ENCODE data around the gene CREB5. TPM values are rescaled to one million over a fixed set of nuclear protein-coding genes. Genes with fewer than 3 reads are reported as not detected.
"Not testable (repeated sequence)": the region's sequence is repeated elsewhere in the genome, so short reads cannot be mapped to it uniquely, and the experiment has no call there.

The CREB5 gene
- total RNA-seq, 3 donors from 2014 or later, result 17.3 to 19.7 (median 18.0) TPM

DNA sequence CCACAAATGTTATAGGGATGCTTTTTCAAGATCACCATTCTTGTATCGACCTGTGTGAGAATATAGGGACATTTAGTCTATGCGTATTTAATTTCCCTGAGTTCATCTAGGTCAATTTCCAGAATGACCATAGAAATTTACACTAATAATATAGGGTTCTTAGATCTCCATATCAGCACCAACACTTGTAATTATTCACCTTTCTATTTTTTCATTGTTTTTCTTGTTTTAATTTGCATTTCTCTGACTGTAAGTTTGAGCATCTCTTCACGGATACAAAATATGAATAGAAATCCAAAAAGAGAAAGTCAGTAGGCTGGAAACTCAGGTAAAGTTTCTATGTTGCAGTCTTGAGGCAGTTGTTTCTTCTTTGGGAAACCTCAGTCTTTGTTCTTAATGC lies 134.8 kb downstream of the CREB5 start:
- Histone ChIP-seq H3K9me3 (no peaks in the 10 kb centered on the region), H3K27me3 (no peaks in the 10 kb centered on the region), H3K4me1 (no peaks in the 10 kb centered on the region), H3K27ac (no peak overlapping the region), H3K36me3 (no peaks in the 10 kb centered on the region), H3K4me3 (no peak overlapping the region)
- intact Hi-C loops (cut with DNase I; ENCODE audit: low total_unique reads), result no loop called here
- TF ChIP-seq POLR2AphosphoS5 (IDR thresholded peaks at IDR 0.05) (no peak), POLR2A (IDR thresholded peaks at IDR 0.05) (no peak)
- TF ChIP-seq, protein P1, sequence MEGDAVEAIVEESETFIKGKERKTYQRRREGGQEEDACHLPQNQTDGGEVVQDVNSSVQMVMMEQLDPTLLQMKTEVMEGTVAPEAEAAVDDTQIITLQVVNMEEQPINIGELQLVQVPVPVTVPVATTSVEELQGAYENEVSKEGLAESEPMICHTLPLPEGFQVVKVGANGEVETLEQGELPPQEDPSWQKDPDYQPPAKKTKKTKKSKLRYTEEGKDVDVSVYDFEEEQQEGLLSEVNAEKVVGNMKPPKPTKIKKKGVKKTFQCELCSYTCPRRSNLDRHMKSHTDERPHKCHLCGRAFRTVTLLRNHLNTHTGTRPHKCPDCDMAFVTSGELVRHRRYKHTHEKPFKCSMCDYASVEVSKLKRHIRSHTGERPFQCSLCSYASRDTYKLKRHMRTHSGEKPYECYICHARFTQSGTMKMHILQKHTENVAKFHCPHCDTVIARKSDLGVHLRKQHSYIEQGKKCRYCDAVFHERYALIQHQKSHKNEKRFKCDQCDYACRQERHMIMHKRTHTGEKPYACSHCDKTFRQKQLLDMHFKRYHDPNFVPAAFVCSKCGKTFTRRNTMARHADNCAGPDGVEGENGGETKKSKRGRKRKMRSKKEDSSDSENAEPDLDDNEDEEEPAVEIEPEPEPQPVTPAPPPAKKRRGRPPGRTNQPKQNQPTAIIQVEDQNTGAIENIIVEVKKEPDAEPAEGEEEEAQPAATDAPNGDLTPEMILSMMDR (IDR thresholded peaks at IDR 0.05), result no peak
- DNase-seq (ENCODE audit: low spot score in 2 of 2), result no peak

DNA sequence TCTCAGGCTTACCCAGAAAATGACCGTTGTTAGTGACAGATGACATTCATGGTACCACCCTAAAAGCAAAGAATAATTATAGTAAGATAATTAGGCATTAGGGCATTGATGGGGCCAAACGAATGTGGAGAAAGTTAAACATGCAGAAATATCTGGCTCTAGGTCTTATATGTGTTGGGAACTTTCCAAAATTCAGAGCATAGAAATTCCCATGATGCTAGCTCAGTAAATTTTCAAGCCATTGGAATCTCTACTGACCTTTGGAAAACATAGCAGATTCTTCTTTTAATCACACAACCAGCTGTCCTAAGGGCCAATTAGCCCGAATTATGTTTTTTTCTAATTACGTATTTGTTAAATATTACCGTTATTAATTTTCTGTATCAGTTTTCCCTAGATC lies 136.1 kb downstream of the CREB5 start:
- H3K27ac ChIP-seq, result no peak overlapping the region
- TF ChIP-seq POLR2A (IDR thresholded peaks at IDR 0.05) (no peak), POLR2AphosphoS5 (IDR thresholded peaks at IDR 0.05) (no peak)
- TF ChIP-seq, protein P1 (IDR thresholded peaks at IDR 0.05), result no peak
- H3K36me3 ChIP-seq, result no peaks in the 10 kb centered on the region
- no peaks in the 10 kb centered on the region for H3K27me3 ChIP-seq
- no peaks in the 10 kb centered on the region for H3K9me3 ChIP-seq
- no peak overlapping the region for H3K4me3 ChIP-seq
- no peaks in the 10 kb centered on the region for H3K4me1 ChIP-seq
- DNase-seq (ENCODE audit: low spot score in 2 of 2), result no peak
- intact Hi-C loops (cut with DNase I; ENCODE audit: low total_unique reads), result no loop called here

DNA sequence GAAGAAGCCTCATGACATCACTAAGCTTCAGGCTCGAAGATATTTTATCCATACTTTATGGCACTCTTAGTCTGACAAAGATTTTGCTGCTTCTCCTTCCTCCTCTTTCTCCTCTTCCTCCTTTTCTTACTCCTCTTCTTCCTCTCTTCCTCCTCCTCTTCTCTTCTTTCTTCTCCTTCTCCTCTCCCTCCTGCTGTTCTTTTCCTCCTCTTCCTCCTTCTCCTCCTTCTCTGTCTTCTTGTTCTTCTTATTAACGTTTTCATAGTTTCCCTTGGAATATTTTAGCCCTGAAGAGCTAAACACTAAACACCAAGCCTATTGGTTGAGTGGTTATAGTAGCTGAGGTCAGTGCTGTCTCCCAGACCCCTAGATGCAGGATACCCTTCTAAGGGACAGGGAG lies 137.7 kb downstream of the CREB5 start:
- Histone ChIP-seq H3K27me3 (no peaks in the 10 kb centered on the region), H3K4me1 (no peaks in the 10 kb centered on the region), H3K36me3 (no peaks in the 10 kb centered on the region), H3K9me3 (no peaks in the 10 kb centered on the region), H3K4me3 (no peak overlapping the region), H3K27ac (no peak overlapping the region)
- intact Hi-C loops (cut with DNase I; ENCODE audit: low total_unique reads), result no loop called here
- DNase-seq (ENCODE audit: low spot score in 2 of 2), result no peak
- no peak for TF ChIP-seq POLR2A (IDR thresholded peaks at IDR 0.05)
- no peak for TF ChIP-seq POLR2AphosphoS5 (IDR thresholded peaks at IDR 0.05)
- TF ChIP-seq, protein P1 (IDR thresholded peaks at IDR 0.05), result no peak

DNA sequence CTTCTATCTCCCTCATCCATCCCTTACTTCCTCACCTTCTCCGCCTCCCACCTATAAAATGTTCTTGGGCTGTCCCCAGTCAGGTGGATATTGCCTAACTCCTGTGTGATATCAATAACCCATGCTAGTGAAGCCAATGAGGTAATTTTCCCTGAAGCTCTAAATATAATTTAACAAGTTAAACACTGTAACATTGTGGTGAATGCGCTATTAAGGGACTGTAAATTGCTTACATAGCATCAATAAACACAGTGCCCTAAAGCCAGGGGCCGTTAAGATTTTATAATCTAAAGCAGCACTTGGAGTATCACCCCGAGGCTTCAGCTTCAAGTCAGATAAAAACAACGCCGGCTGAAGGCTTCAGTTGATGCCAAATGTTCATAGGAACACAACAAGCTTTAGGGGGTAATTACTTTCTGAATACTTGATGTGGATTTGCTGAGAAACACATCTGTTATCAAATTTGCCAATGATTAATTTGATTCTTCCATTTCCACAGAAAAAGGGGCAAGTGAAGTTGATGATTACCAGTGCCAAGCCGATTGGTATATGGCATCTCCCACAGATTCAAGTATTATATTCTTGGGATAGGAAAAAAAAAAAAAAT lies 138.4 kb downstream of the CREB5 start:
- TF ChIP-seq, protein P1 (IDR thresholded peaks at IDR 0.05), result no peak
- TF ChIP-seq POLR2A (IDR thresholded peaks at IDR 0.05) (no peak), POLR2AphosphoS5 (IDR thresholded peaks at IDR 0.05) (no peak)
- H3K9me3 ChIP-seq, result no peaks in the 10 kb centered on the region
- no peaks in the 10 kb centered on the region for H3K4me1 ChIP-seq
- H3K27ac ChIP-seq, result no peak overlapping the region
- intact Hi-C loops (cut with DNase I; ENCODE audit: low total_unique reads), result no loop called here
- DNase-seq (ENCODE audit: low spot score in 2 of 2), result no peak
- H3K4me3 ChIP-seq, result no peak overlapping the region
- H3K27me3 ChIP-seq, result no peaks in the 10 kb centered on the region
- no peaks in the 10 kb centered on the region for H3K36me3 ChIP-seq

DNA sequence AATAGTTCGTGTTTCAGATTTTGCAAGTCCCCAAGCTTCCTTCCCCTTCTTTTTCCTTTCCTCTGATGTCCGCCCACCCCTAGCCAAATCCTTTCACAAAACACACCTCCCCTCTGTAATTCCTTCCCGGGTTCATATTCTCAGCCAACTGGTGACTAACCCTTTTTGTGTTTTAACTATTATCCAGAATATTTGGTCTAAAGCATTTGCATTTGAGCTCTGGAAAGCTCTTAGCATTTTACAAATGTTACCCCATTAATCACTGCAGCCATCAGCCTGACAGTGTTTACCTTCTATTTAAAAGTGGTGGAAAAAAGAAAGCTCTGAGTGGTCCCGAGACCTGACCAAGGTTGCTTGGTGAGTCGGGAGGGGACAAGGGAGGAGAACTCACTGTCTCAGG lies 139.0 kb downstream of the CREB5 start:
- Histone ChIP-seq H3K4me3 (no peak overlapping the region), H3K4me1 (no peaks in the 10 kb centered on the region), H3K27me3 (no peaks in the 10 kb centered on the region), H3K36me3 (no peaks in the 10 kb centered on the region), H3K27ac (no peak overlapping the region), H3K9me3 (no peaks in the 10 kb centered on the region)
- intact Hi-C loops (cut with DNase I; ENCODE audit: low total_unique reads), result no loop called here
- DNase-seq (ENCODE audit: low spot score in 2 of 2), result no peak
- no peak for TF ChIP-seq POLR2AphosphoS5 (IDR thresholded peaks at IDR 0.05)
- TF ChIP-seq, protein P1 (IDR thresholded peaks at IDR 0.05), result no peak
- TF ChIP-seq POLR2A (IDR thresholded peaks at IDR 0.05), result no peak

DNA sequence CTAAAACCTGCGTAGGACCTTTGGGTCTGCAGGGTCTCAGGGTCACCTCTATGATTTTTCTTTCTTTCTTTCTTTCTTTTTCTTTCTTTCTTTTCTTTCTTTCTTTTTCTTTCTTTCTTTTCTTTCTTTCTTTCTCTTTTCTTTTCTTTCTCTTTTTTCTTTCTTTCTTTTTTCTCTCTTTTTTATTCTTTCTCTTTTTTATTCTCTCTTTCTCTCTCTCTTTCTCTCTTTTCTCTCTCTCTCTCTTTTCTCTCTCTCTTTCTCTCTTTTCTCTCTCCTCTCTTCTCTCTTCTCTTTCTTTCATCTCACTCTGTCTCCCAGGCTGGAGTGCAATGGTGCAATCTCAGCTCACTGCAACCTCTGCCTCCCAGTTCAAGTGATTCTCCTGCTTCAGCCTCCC lies 139.4 kb downstream of the CREB5 start:
- H3K36me3 ChIP-seq; H3K9me3 ChIP-seq; H3K4me1 ChIP-seq; H3K27me3 ChIP-seq; intact Hi-C loops (cut with DNase I; ENCODE audit: low total_unique reads); H3K4me3 ChIP-seq; DNase-seq (ENCODE audit: low spot score in 2 of 2); H3K27ac ChIP-seq: not testable (repeated sequence)

Measured in breast epithelium (tissue), 4 donors.